Smooth muscle cell (in vitro differentiated cells): ENCODE measurements around the gene TUBB. TPM values are rescaled to one million over a fixed set of nuclear protein-coding genes. Genes with fewer than 3 reads are reported as not detected.
"Not testable (repeated sequence)": the region's sequence is repeated elsewhere in the genome, so short reads cannot be mapped to it uniquely, and the experiment has no call there.

ENCODE experiments used
- DNase-seq: peaks from one replicate; lab custom pipeline; 2025; ENCODE audit not compliant: unreplicated experiment; lab: John Stamatoyannopoulos, UW
- H2AFZ ChIP-seq: fragments of 200-600 bp; sonication (generic); 2 replicates; pipeline ENCODE4 v1.6.0; 2016; ENCODE audit warnings: antibody characterized with exemption, low read depth, mild to moderate bottlenecking
- H3F3A ChIP-seq: fragments of 200-600 bp; sonication (generic); 2 replicates; pipeline ENCODE4 v1.6.0; 2017; ENCODE audit warnings: antibody characterized with exemption, low read depth
- H3K27ac ChIP-seq: fragments of 200-600 bp; sonication (generic); 2 replicates; pipeline ENCODE4 v1.5.1; 2016; ENCODE audit warnings: low read depth, mild to moderate bottlenecking
- H3K27me3 ChIP-seq: fragments of 200-600 bp; sonication (generic); 2 replicates; pipeline ENCODE4 v1.6.1; 2016; ENCODE audit warnings: low read depth, mild to moderate bottlenecking
- H3K36me3 ChIP-seq: fragments of 200-600 bp; sonication (generic); 2 replicates; pipeline ENCODE4 v1.5.1; 2016; ENCODE audit warnings: low read depth
- H3K4me1 ChIP-seq: fragments of 200-600 bp; sonication (generic); 2 replicates; pipeline ENCODE4 v1.5.1; 2016; ENCODE audit warnings: low read depth
- H3K4me2 ChIP-seq: fragments of 200-600 bp; sonication (generic); 2 replicates; pipeline ENCODE4 v1.6.0; 2016; ENCODE audit warnings: mild to moderate bottlenecking
- H3K4me3 ChIP-seq: fragments of 200-600 bp; sonication (generic); 2 replicates; pipeline ENCODE4 v1.5.1; 2016; ENCODE audit warnings: mild to moderate bottlenecking
- H3K79me2 ChIP-seq: fragments of 200-600 bp; sonication (generic); 2 replicates; pipeline ENCODE4 v1.6.0; 2016; ENCODE audit warnings: low read depth, mild to moderate bottlenecking
- H3K9ac ChIP-seq: fragments of 200-600 bp; sonication (generic); 2 replicates; pipeline ENCODE4 v1.6.0; 2016; ENCODE audit warnings: low read depth
- H3K9me3 ChIP-seq: fragments of 200-600 bp; sonication (generic); replicated peaks from 2 replicates; pipeline ENCODE4 v1.5.1; 2016; ENCODE audit warnings: low read depth
- H4K20me1 ChIP-seq: fragments of 200-600 bp; sonication (generic); 2 replicates; pipeline ENCODE4 v1.6.0; 2016; ENCODE audit warnings: low read depth
- CTCF ChIP-seq: fragments of 200-600 bp; sonication (generic); IDR thresholded peaks from 2 replicates; pipeline ENCODE4 v1.5.1; 2017; ENCODE audit warnings: borderline replicate concordance, mild to moderate bottlenecking, antibody characterized with exemption; ENCODE audit not compliant: insufficient read depth, poor library complexity, severe bottlenecking
- WGBS: methylation state at CpG from one replicate; pipeline ENCODE4 v1.1.7; 2016; ENCODE audit warnings: low lambda C conversion rate; 5-methylcytosine and 5-hydroxymethylcytosine counted together
- polyA plus RNA-seq: library from polyadenylated mRNA; unstranded; fragments of >200 nt; fragmentation: Nextera tagmentation; extraction: Ambion mirVana; gene quantifications from 2 replicates; pipeline ENCODE4 v1.2.1, GENCODE V29; 2016
- total RNA-seq: library from RNA; depleted of rRNA; stranded (reverse); fragments of >200 nt; gene quantifications from 2 replicates; pipeline ENCODE4 v1.2.3, GENCODE V29; 2014

Gene TUBB
- total and polyA plus RNA-seq, 2 experiments from 2014 or later = 1,009 to 1,039 TPM

DNA sequence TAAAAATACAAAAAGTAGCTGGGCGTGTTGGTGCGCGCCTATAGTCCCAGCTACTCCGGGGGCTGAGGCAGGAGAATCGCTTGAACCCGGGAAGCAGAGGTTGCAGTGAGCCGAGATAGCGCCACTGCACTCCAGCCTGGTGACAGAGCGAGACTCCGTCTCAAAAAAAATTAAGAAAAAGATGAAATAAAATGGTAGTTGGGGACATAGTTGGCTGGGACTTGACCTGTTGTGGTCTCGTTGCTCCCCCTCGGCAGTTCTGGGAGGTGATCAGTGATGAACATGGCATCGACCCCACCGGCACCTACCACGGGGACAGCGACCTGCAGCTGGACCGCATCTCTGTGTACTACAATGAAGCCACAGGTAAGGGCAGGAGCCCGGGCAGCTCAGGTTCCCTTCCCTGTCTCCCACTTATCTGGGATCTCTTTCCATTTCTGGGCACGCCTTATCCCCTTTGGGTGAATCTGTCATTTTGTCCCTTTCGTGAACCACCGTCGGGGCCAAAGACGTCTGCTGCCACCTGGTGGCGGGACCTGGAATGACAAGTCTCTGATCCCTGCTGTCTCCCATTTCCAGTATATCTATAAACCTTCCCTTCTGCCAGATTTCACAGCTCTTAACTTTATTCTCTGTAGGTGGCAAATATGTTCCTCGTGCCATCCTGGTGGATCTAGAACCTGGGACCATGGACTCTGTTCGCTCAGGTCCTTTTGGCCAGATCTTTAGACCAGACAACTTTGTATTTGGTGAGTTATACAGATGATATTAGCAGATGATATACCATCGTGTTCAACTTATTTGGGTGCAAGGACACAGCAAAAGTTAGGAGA, 2.3 kb downstream of the TUBB start:
- peak; percentile 97 for TF ChIP-seq CTCF
- Histone ChIP-seq H3F3A (peaks cover 58% of the 10 kb centered on the region), H3K36me3 (no peaks in the 10 kb centered on the region), H3K9ac (peak overlapping the region; percentile 92), H3K4me3 (peak overlapping the region; percentile 83), H3K9me3 (no peaks in the 10 kb centered on the region), H2AFZ (no peak overlapping the region), H3K4me1 (peaks cover 27% of the 10 kb centered on the region), H3K27ac (peak overlapping the region; percentile 89), H3K79me2 (peaks cover 58% of the 10 kb centered on the region), H3K4me2 (peak overlapping the region; percentile 84), H3K27me3 (no peaks in the 10 kb centered on the region), H4K20me1 (peaks cover 59% of the 10 kb centered on the region)
- 14% methylated on average over 27 of the region's 27 CpGs for WGBS
- peak; percentile 72 for DNase-seq

- peaks cover 27% of the 10 kb centered on the region for H3K4me1 ChIP-seq
- WGBS = 86% methylated on average over 16 of the region's 16 CpGs
- DNase-seq, H3K27me3 ChIP-seq, H3K9ac ChIP-seq, H2AFZ ChIP-seq, H3K9me3 ChIP-seq, H3K36me3 ChIP-seq: not testable (repeated sequence)
- H3F3A ChIP-seq = peaks cover 63% of the 10 kb centered on the region
- peak overlapping the region; percentile 41 for H3K27ac ChIP-seq
- H3K4me2 ChIP-seq = peak overlapping the region; percentile 84
- H3K79me2 ChIP-seq = peaks cover 54% of the 10 kb centered on the region
- peak overlapping the region; percentile 83 for H3K4me3 ChIP-seq
- H4K20me1 ChIP-seq = peaks cover 59% of the 10 kb centered on the region
Observed at GRCh38 chr6:30723159-30723842, 3.1 kb downstream of the TUBB start.

DNA sequence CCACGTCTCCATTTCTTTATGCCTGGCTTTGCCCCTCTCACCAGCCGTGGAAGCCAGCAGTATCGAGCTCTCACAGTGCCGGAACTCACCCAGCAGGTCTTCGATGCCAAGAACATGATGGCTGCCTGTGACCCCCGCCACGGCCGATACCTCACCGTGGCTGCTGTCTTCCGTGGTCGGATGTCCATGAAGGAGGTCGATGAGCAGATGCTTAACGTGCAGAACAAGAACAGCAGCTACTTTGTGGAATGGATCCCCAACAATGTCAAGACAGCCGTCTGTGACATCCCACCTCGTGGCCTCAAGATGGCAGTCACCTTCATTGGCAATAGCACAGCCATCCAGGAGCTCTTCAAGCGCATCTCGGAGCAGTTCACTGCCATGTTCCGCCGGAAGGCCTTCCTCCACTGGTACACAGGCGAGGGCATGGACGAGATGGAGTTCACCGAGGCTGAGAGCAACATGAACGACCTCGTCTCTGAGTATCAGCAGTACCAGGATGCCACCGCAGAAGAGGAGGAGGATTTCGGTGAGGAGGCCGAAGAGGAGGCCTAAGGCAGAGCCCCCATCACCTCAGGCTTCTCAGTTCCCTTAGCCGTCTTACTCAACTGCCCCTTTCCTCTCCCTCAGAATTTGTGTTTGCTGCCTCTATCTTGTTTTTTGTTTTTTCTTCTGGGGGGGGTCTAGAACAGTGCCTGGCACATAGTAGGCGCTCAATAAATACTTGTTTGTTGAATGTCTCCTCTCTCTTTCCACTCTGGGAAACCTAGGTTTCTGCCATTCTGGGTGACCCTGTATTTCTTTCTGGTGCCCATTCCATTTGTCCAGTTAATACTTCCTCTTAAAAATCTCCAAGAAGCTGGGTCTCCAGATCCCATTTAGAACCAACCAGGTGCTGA, 3.9 kb downstream of the TUBB start:
- not testable (repeated sequence) for DNase-seq, H3K9ac ChIP-seq, H3K4me3 ChIP-seq, H3K27me3 ChIP-seq, H3K9me3 ChIP-seq, H2AFZ ChIP-seq, H3K36me3 ChIP-seq
- WGBS = 89% methylated on average over 29 of the region's 29 CpGs
- H3K4me2 ChIP-seq = peak overlapping the region; percentile 65
- H3K27ac ChIP-seq = peak overlapping the region; percentile 41
- H3F3A ChIP-seq = peaks cover 61% of the 10 kb centered on the region
- H4K20me1 ChIP-seq = peaks cover 59% of the 10 kb centered on the region
- peaks cover 46% of the 10 kb centered on the region for H3K79me2 ChIP-seq
- peaks cover 23% of the 10 kb centered on the region for H3K4me1 ChIP-seq
- peak; percentile 9 for TF ChIP-seq CTCF
